GM12891 (cell line): Measurements from ENCODE around the gene CABLES1.

Experiments used
- POLR2A ChIP-seq: IDR thresholded peaks from 2 replicates; pipeline ENCODE4 v1.6.1; 2011; ENCODE audit warnings: low read depth, low read length, control low read depth
- SPI1 ChIP-seq: IDR thresholded peaks from 2 replicates; pipeline ENCODE4 v1.6.1; 2011; ENCODE audit warnings: low read depth, low read length, control low read depth

GRCh38 chr18:23300231-23300805 lies 165.0 kb downstream of the CABLES1 start:
- TF ChIP-seq SPI1: no peak
- TF ChIP-seq POLR2A: no peak
